ENCODE data around the gene DCAF5. TPM values are rescaled to one million over a fixed set of nuclear protein-coding genes. Genes with fewer than 3 reads are reported as not detected.

Gene DCAF5
- total RNA-seq, 1 donor from 2014 or later: 92.5 TPM

DNA sequence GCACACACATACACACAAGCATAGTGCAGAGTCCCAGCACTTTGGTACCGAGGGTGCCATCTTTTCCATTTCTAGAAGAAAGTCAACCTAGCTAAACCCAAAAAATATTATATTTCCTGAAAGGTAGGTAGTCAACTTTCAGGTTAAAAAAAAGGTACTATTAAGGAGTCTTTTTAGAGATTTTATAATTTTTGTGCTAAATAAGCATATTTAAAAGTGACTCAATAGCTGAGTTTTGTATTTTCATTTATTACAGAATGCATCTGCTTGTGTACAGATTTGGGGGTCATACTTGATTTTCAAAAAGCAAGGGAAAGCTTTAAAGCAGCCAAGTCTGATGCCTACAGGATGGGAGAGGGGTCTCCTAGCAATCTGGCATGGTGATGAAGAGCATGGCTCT lies 34.6 kb downstream of the DCAF5 start:
- Mint-ChIP-seq H3K4me1 (ENCODE audit: low read depth) (no peaks in the 10 kb centered on the region), H3K36me3 (ENCODE audit: insufficient read depth) (peaks cover 22% of the 10 kb centered on the region), H3K4me3 (ENCODE audit: low read depth) (no peak overlapping the region), H3K27me3 (no peaks in the 10 kb centered on the region), H3K9me3 (ENCODE audit: low read depth) (no peaks in the 10 kb centered on the region), H3K27ac (no peak overlapping the region)
- no peak for DNase-seq (ENCODE audit: low spot score, unreplicated experiment)
- TF ChIP-seq, protein P1, sequence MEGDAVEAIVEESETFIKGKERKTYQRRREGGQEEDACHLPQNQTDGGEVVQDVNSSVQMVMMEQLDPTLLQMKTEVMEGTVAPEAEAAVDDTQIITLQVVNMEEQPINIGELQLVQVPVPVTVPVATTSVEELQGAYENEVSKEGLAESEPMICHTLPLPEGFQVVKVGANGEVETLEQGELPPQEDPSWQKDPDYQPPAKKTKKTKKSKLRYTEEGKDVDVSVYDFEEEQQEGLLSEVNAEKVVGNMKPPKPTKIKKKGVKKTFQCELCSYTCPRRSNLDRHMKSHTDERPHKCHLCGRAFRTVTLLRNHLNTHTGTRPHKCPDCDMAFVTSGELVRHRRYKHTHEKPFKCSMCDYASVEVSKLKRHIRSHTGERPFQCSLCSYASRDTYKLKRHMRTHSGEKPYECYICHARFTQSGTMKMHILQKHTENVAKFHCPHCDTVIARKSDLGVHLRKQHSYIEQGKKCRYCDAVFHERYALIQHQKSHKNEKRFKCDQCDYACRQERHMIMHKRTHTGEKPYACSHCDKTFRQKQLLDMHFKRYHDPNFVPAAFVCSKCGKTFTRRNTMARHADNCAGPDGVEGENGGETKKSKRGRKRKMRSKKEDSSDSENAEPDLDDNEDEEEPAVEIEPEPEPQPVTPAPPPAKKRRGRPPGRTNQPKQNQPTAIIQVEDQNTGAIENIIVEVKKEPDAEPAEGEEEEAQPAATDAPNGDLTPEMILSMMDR (IDR thresholded peaks at IDR 0.05; ENCODE audit: unreplicated experiment): no peak

DNA sequence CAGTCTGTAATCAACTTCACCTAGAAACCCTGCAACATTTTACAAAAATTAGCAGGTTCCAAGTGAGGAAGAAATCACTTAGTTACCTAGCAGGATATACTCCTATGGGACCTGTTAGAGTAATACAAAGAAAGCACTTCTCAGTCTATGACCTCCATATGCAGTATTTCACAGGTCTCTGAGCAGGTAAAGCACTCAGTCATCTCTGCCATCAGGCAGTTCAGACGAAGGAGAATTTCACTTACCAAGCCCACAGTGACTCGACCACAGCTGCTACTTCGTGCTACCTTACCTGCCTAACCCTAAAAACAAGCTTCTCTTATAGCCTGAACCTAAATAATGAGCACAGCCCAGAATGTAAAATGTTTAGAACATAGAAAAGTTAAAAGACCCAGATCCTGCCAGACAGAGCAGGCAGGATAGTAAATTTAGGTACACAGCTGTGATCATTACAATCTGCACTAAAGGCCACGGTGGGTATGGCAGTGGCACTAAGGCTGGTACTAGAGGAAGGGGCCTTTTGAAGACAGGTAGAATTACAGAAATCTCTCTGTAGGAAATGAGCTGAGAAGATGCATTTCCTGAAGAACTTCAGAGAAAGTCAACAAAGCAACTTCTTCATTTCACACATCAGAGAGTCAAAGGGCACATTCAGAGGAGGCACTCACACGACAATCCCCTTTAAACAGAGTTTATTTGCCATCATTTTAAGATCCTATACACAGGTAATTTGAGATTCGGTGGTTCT lies 35.7 kb downstream of the DCAF5 start:
- Mint-ChIP-seq H3K4me1 (ENCODE audit: low read depth) (no peaks in the 10 kb centered on the region), H3K27me3 (no peaks in the 10 kb centered on the region), H3K9me3 (ENCODE audit: low read depth) (no peaks in the 10 kb centered on the region), H3K36me3 (ENCODE audit: insufficient read depth) (peaks cover 22% of the 10 kb centered on the region), H3K27ac (no peak overlapping the region), H3K4me3 (ENCODE audit: low read depth) (no peak overlapping the region)
- no peak for DNase-seq (ENCODE audit: low spot score, unreplicated experiment)
- TF ChIP-seq, protein P1 (IDR thresholded peaks at IDR 0.05; ENCODE audit: unreplicated experiment): no peak

DNA sequence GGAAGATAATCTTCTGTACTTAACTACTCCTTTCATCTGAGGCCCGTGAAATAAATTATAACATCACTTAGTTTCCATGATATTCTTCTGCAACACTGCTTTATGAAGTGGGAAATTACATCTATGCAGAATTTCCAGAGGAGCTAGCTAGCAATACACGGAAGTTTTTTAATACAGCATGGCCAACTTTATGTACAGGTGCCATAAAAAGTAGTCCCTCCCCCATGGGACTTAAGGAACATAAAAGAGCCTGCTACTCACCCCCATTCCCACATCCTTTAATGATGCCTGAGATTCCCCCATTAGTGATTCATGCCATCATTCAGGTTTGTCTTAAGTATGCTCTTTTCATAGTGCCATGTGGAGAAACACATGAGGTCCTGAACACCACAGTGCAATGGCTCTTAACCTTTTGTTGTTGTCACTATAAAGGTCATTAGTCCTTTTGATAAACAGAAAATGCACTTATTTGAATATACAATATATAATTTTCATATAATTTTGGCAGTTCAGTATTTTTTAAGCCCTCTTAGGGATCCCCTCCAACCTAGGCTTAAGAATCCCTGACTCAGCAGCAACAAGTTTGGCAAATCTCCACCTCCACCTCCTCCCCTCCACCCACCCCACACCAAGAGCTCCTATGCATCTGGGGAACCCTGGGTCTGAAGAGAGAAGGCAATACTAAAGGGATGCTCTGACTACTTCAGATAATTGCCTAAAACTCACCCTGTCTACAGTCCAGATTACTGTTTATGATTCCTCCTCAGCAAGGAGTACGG lies 37.3 kb downstream of the DCAF5 start:
- H3K9me3 Mint-ChIP-seq (ENCODE audit: low read depth): no peaks in the 10 kb centered on the region
- H3K27ac Mint-ChIP-seq: no peak overlapping the region
- H3K36me3 Mint-ChIP-seq (ENCODE audit: insufficient read depth): peaks cover 13% of the 10 kb centered on the region
- H3K4me3 Mint-ChIP-seq (ENCODE audit: low read depth): no peak overlapping the region
- TF ChIP-seq, protein P1 (IDR thresholded peaks at IDR 0.05; ENCODE audit: unreplicated experiment): no peak
- no peak for DNase-seq (ENCODE audit: low spot score, unreplicated experiment)
- no peaks in the 10 kb centered on the region for H3K4me1 Mint-ChIP-seq (ENCODE audit: low read depth)
- no peaks in the 10 kb centered on the region for H3K27me3 Mint-ChIP-seq

GRCh38 chr14:69114763-69115162 lies 38.2 kb downstream of the DCAF5 start:
- DNase-seq (ENCODE audit: low spot score, unreplicated experiment): no peak
- H3K4me3 Mint-ChIP-seq (ENCODE audit: low read depth): no peak overlapping the region
- H3K4me1 Mint-ChIP-seq (ENCODE audit: low read depth): no peaks in the 10 kb centered on the region
- peaks cover 13% of the 10 kb centered on the region for H3K36me3 Mint-ChIP-seq (ENCODE audit: insufficient read depth)
- no peak overlapping the region for H3K27ac Mint-ChIP-seq
- no peaks in the 10 kb centered on the region for H3K27me3 Mint-ChIP-seq
- H3K9me3 Mint-ChIP-seq (ENCODE audit: low read depth): no peaks in the 10 kb centered on the region
- TF ChIP-seq, protein P1 (IDR thresholded peaks at IDR 0.05; ENCODE audit: unreplicated experiment): no peak

DNA sequence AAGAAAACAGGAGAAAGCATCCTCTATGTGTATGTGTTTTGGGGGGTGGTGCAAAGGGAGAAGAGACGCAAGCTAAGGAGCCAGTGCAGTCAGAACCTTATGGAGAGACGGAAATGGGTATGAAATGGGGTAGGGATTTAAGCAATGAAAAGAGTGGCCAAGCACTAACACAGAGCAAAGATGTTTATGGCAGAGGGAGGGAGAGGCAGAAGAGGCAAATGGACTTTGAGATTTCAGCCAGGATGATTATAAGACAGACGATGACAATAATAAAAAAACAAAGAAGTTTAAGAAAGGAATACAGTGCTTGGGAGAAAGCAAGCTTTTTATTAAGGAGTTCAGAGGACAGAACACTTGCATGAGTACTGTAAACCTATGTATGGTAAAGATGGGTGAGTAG lies 44.6 kb downstream of the DCAF5 start:
- no peak overlapping the region for H3K4me3 Mint-ChIP-seq (ENCODE audit: low read depth)
- H3K4me1 Mint-ChIP-seq (ENCODE audit: low read depth): no peaks in the 10 kb centered on the region
- H3K27ac Mint-ChIP-seq: no peak overlapping the region

More for the DNA sequence above, 44.6 kb downstream of the DCAF5 start:
- no peak for DNase-seq (ENCODE audit: low spot score, unreplicated experiment)
- no peaks in the 10 kb centered on the region for H3K27me3 Mint-ChIP-seq
- TF ChIP-seq, protein P1 (IDR thresholded peaks at IDR 0.05; ENCODE audit: unreplicated experiment): no peak
- no peaks in the 10 kb centered on the region for H3K9me3 Mint-ChIP-seq (ENCODE audit: low read depth)
- peaks cover 2% of the 10 kb centered on the region for H3K36me3 Mint-ChIP-seq (ENCODE audit: insufficient read depth)
